ENCODE results near the gene LEKR1.

Gene LEKR1

DNA sequence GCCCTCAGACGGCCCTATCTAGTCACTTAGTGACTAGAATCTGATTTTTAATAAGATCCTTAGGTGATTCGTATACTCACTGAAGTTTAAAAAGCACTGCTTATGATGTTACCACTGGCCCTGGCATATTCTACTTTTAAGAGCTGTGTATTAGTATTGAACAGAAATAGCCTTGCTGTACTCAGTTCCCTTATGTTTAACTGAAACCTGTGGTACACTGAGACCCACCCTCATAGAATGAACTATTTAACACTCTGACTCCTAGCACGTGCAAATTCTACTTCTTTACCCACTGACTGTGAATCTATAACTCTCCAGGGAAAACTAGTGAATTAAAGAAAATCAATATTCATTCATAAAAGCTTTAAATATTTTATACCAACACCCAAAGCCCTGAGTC, 224.9 kb downstream of the LEKR1 start:
- Histone ChIP-seq H3K36me3 (ENCODE audit: control insufficient read depth in 2 of 2, insufficient read depth in 1 of 2, low read length in 2 of 2) (no peaks in the 10 kb centered on the region), H3K4me3 (ENCODE audit: low read depth, low read length) (no peak overlapping the region), H3K9me3 (ENCODE audit: control insufficient read depth, insufficient read depth, low read depth, low read length) (no peaks in the 10 kb centered on the region), H3K27ac (ENCODE audit: extremely low read depth, low read depth, low read length) (no peak overlapping the region), H3K4me1 (ENCODE audit: control insufficient read depth, insufficient read depth, low read length) (no peaks in the 10 kb centered on the region)
- no peak for TF ChIP-seq ZNF404 (tag by site-specific recombination; IDR thresholded peaks at IDR 0.05)
- TF ChIP-seq ZNF660 (tag by site-specific recombination; IDR thresholded peaks at IDR 0.05): peak; percentile 90
- ChIA-PET POLR2A (no interaction called here), CTCF (interaction anchor here (0.6 to 0.9 kb wide), 2 partner anchors 155 to 209 kb away, joined by 3 to 7 read pairs; no protein-coding TSS in a partner anchor)

DNA sequence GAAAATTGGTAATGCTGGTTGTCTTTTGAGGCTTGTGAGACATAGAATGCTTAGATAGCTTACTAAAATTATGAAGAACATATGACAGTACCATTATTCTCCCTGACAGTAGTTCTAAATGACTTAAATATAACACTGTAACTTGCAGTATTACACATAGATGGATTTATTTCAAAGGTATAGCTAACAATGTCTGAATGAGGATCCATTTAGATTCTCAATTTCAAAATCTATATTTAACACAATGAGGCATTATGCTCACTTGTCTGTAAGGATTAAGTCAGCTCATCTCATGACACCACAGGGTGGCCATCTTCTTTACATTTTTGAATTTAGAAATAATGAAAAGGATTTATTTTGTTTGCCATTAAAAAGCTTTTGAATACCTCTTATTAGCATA, 225.4 kb downstream of the LEKR1 start:
- H3K27ac ChIP-seq (ENCODE audit: extremely low read depth, low read depth, low read length): no peak overlapping the region
- POLR2A ChIA-PET: no interaction called here
- no peaks in the 10 kb centered on the region for H3K9me3 ChIP-seq (ENCODE audit: control insufficient read depth, insufficient read depth, low read depth, low read length)
- H3K36me3 ChIP-seq (ENCODE audit: control insufficient read depth in 2 of 2, insufficient read depth in 1 of 2, low read length in 2 of 2): no peaks in the 10 kb centered on the region
- TF ChIP-seq GLI2 (tag by site-specific recombination; IDR thresholded peaks at IDR 0.05; ENCODE audit: borderline replicate concordance, low read depth) (no peak), ZBTB20 (tag by site-specific recombination; IDR thresholded peaks at IDR 0.05) (no peak), OSR2 (tag by site-specific recombination; IDR thresholded peaks at IDR 0.05) (no peak), ZNF48 (tag by site-specific recombination; IDR thresholded peaks at IDR 0.05) (no peak), ZFHX2 (tag by site-specific recombination; conservative IDR thresholded peaks at IDR 0.05) (no peak), ZNF175 (tag by site-specific recombination; IDR thresholded peaks at IDR 0.05) (no peak), ZNF133 (tag by site-specific recombination; IDR thresholded peaks at IDR 0.05) (no peak), ZNF416 (tag by site-specific recombination; IDR thresholded peaks at IDR 0.05) (no peak), IKZF3 (tag by site-specific recombination; IDR thresholded peaks at IDR 0.05) (no peak), ZNF341 (tag by site-specific recombination; IDR thresholded peaks at IDR 0.05; ENCODE audit: low read depth) (no peak), ZNF707 (tag by site-specific recombination; IDR thresholded peaks at IDR 0.05) (no peak), ZNF394 (tag by site-specific recombination; IDR thresholded peaks at IDR 0.05; ENCODE audit: borderline replicate concordance) (no peak), ZNF664 (tag by site-specific recombination; IDR thresholded peaks at IDR 0.05) (no peak), ZNF623 (tag by site-specific recombination; IDR thresholded peaks at IDR 0.05) (no peak), ZNF501 (tag by site-specific recombination; IDR thresholded peaks at IDR 0.05) (no peak), ZNF121 (tag by site-specific recombination; IDR thresholded peaks at IDR 0.05) (no peak)
- TF ChIP-seq, protein P1, sequence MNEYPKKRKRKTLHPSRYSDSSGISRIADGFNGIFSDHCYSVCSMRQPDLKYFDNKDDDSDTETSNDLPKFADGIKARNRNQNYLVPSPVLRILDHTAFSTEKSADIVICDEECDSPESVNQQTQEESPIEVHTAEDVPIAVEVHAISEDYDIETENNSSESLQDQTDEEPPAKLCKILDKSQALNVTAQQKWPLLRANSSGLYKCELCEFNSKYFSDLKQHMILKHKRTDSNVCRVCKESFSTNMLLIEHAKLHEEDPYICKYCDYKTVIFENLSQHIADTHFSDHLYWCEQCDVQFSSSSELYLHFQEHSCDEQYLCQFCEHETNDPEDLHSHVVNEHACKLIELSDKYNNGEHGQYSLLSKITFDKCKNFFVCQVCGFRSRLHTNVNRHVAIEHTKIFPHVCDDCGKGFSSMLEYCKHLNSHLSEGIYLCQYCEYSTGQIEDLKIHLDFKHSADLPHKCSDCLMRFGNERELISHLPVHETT (tag by site-specific recombination; IDR thresholded peaks at IDR 0.05): no peak
- TF ChIP-seq, protein P2, sequence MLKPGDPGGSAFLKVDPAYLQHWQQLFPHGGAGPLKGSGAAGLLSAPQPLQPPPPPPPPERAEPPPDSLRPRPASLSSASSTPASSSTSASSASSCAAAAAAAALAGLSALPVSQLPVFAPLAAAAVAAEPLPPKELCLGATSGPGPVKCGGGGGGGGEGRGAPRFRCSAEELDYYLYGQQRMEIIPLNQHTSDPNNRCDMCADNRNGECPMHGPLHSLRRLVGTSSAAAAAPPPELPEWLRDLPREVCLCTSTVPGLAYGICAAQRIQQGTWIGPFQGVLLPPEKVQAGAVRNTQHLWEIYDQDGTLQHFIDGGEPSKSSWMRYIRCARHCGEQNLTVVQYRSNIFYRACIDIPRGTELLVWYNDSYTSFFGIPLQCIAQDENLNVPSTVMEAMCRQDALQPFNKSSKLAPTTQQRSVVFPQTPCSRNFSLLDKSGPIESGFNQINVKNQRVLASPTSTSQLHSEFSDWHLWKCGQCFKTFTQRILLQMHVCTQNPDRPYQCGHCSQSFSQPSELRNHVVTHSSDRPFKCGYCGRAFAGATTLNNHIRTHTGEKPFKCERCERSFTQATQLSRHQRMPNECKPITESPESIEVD (tag by site-specific recombination; IDR thresholded peaks at IDR 0.05): no peak
- TF ChIP-seq, protein P3, sequence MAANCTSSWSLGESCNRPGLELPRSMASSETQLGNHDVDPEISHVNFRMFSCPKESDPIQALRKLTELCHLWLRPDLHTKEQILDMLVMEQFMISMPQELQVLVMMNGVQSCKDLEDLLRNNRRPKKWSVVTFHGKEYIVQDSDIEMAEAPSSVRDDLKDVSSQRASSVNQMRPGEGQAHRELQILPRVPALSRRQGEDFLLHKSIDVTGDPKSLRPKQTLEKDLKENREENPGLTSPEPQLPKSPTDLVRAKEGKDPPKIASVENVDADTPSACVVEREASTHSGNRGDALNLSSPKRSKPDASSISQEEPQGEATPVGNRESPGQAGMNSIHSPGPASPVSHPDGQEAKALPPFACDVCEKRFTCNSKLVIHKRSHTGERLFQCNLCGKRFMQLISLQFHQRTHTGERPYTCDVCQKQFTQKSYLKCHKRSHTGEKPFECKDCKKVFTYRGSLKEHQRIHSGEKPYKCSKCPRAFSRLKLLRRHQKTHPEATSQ (tag by site-specific recombination; IDR thresholded peaks at IDR 0.05): no peak
- TF ChIP-seq, protein P4, sequence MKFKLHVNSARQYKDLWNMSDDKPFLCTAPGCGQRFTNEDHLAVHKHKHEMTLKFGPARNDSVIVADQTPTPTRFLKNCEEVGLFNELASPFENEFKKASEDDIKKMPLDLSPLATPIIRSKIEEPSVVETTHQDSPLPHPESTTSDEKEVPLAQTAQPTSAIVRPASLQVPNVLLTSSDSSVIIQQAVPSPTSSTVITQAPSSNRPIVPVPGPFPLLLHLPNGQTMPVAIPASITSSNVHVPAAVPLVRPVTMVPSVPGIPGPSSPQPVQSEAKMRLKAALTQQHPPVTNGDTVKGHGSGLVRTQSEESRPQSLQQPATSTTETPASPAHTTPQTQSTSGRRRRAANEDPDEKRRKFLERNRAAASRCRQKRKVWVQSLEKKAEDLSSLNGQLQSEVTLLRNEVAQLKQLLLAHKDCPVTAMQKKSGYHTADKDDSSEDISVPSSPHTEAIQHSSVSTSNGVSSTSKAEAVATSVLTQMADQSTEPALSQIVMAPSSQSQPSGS (tag by site-specific recombination; IDR thresholded peaks at IDR 0.05; ENCODE audit: low read depth): no peak
- no peaks in the 10 kb centered on the region for H3K4me1 ChIP-seq (ENCODE audit: control insufficient read depth, insufficient read depth, low read length)
- CTCF ChIA-PET: interaction anchor here (0.6 to 0.9 kb wide), 3 partner anchors 155 to 1008 kb away, joined by 3 to 7 read pairs (median 3); no protein-coding TSS in a partner anchor
- H3K4me3 ChIP-seq (ENCODE audit: low read depth, low read length): no peak overlapping the region
